ENCODE data around the gene TSPYL1.
"Not testable (repeated sequence)": the region's sequence is repeated elsewhere in the genome, so short reads cannot be mapped to it uniquely, and the experiment has no call there.

Gene TSPYL1

DNA sequence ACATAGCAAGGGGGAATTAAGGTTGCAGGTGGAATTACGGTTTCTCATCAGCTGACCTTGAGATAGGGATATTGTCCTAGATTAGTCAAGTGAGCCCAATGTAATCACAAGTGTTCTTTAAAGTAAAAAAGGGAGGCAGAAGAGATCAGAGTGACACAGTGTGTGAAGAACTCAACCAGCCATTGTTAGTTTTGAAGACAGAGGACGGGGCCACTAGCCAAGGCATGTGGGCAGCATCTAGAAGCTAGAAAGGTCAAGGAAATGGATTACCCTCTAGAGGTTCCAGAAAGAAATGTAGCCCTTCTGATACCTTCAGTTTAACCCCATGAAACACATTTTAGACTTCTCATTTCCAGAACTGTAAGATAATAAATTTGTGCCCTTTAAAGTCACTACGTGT lies 18.5 kb upstream of the TSPYL1 start:
- Histone ChIP-seq H3K4me1 (ENCODE audit: insufficient read depth, insufficient read length) (no peaks in the 10 kb centered on the region), H3K36me3 (ENCODE audit: insufficient read depth, insufficient read length, low read length) (no peaks in the 10 kb centered on the region), H3K9ac (ENCODE audit: insufficient read length, low read depth) (no peak overlapping the region), H3K9me3 (ENCODE audit: insufficient read depth, low read length) (peaks cover 10% of the 10 kb centered on the region; the same call in 1 of the 2 replicates), H3K27me3 (ENCODE audit: insufficient read depth, insufficient read length) (no peaks in the 10 kb centered on the region), H3K4me3 (ENCODE audit: insufficient read length, low read depth) (no peak overlapping the region)
- no peak for DNase-seq (ENCODE audit: low read depth, low spot score)
- no peak for TF ChIP-seq SUZ12 (IDR thresholded peaks at IDR 0.05; ENCODE audit: extremely low read depth, insufficient read depth, insufficient read length)
- TF ChIP-seq ZNF274 (IDR thresholded peaks at IDR 0.05; ENCODE audit: low read depth, low read length), result no peak
- no peak for TF ChIP-seq YY1 (IDR thresholded peaks at IDR 0.05; ENCODE audit: insufficient read depth, insufficient read length)

DNA sequence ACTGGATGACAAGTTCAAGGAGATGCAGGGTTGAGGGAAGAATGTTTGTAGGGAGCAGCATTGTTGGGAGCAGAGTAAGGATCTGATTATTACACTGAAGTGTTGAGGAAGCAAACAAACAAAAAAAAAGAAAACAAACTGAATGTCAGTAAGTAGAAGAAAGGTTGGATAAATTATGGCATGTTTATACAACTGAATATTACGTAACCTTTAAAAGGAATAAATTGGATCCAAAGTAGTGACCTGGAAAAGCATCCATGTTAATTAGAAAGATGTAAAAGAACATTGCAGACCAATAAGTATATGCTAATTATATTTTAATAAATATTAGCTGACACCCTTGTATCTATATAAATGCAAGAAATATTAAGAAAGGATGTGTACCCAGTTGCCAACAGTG lies 12.8 kb upstream of the TSPYL1 start:
- no peak for TF ChIP-seq ZNF274 (IDR thresholded peaks at IDR 0.05; ENCODE audit: low read depth, low read length)
- TF ChIP-seq SUZ12 (IDR thresholded peaks at IDR 0.05; ENCODE audit: extremely low read depth, insufficient read depth, insufficient read length), result no peak
- no peak for TF ChIP-seq YY1 (IDR thresholded peaks at IDR 0.05; ENCODE audit: insufficient read depth, insufficient read length)

DNA sequence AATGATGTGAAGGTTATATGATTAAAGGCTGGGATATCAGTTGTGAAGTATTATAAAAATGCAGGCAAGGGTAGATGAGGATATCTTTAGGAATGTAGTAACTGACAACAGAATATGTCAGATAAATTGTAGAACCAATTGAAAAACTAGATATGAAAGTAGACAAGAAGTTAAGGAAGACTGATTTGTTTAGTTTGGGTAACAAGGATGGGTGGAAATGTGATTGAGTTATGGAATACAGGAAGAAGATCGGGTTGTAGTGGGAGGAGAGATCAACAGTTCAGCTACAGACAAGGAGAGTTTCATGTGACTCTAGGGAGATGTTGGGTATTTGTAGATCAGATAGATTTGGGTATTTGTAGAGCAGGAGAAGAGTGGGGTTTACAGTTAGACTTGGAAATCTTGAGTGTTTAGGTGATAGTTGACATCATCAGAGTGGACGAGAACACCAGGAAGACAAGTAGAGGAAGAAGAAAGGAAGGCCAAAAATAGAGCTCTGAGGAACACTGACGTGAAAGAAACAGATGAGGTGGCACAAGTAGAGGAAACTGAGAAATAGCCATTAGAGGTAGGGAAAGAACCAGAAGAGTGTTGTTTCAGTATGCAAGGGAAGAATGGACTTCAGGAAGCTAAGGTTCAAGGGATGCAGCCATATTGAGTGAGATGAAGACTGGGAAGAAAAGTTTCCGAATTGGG lies 12.1 kb upstream of the TSPYL1 start:
- TF ChIP-seq ZNF274 (IDR thresholded peaks at IDR 0.05; ENCODE audit: low read depth, low read length) (no peak), SUZ12 (IDR thresholded peaks at IDR 0.05; ENCODE audit: extremely low read depth, insufficient read depth, insufficient read length) (no peak), YY1 (IDR thresholded peaks at IDR 0.05; ENCODE audit: insufficient read depth, insufficient read length) (no peak)
- H3K27me3 ChIP-seq (ENCODE audit: insufficient read depth, insufficient read length), result no peaks in the 10 kb centered on the region
- H3K4me3 ChIP-seq (ENCODE audit: insufficient read length, low read depth), result no peak overlapping the region
- no peak for DNase-seq (ENCODE audit: low read depth, low spot score)
- no peaks in the 10 kb centered on the region for H3K4me1 ChIP-seq (ENCODE audit: insufficient read depth, insufficient read length)
- H3K9me3 ChIP-seq (ENCODE audit: insufficient read depth, low read length), result no peaks in the 10 kb centered on the region
- H3K36me3 ChIP-seq (ENCODE audit: insufficient read depth, insufficient read length, low read length), result no peaks in the 10 kb centered on the region
- no peak overlapping the region for H3K9ac ChIP-seq (ENCODE audit: insufficient read length, low read depth)

More for the DNA sequence above, 12.8 kb upstream of the TSPYL1 start:
- no peak for DNase-seq (ENCODE audit: low read depth, low spot score)
- Histone ChIP-seq H3K4me3 (ENCODE audit: insufficient read length, low read depth) (no peak overlapping the region), H3K27me3 (ENCODE audit: insufficient read depth, insufficient read length) (no peaks in the 10 kb centered on the region), H3K36me3 (ENCODE audit: insufficient read depth, insufficient read length, low read length) (no peaks in the 10 kb centered on the region), H3K4me1 (ENCODE audit: insufficient read depth, insufficient read length) (no peaks in the 10 kb centered on the region), H3K9me3 (ENCODE audit: insufficient read depth, low read length) (no peaks in the 10 kb centered on the region), H3K9ac (ENCODE audit: insufficient read length, low read depth) (no peak overlapping the region)

GRCh38 chr6:116290799-116291198 lies 11.1 kb upstream of the TSPYL1 start:
- no peaks in the 10 kb centered on the region for H3K36me3 ChIP-seq (ENCODE audit: insufficient read depth, insufficient read length, low read length)
- DNase-seq (ENCODE audit: low read depth, low spot score), result no peak

DNA sequence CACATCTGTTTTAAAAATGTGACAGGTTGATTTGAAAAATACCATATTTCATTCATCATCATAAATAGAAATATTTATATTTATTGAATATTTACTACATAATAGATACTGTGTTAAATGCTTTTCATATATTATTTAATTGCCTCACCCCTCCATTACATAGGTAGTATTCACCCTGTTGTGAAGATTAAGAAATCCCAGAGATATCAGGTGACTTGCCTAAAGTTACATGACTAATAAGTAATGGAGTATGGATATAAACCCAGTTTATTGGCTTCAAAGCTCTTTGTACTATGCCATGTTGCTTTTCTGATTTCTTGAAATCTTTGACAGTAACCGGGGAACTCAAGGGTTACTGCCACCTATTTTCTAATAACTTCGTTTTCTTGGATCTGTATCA lies 10.1 kb upstream of the TSPYL1 start:
- Histone ChIP-seq H3K36me3 (ENCODE audit: insufficient read depth, insufficient read length, low read length) (no peaks in the 10 kb centered on the region), H3K9me3 (ENCODE audit: insufficient read depth, low read length) (no peaks in the 10 kb centered on the region), H3K4me1 (ENCODE audit: insufficient read depth, insufficient read length) (no peaks in the 10 kb centered on the region), H3K27me3 (ENCODE audit: insufficient read depth, insufficient read length) (no peaks in the 10 kb centered on the region), H3K4me3 (ENCODE audit: insufficient read length, low read depth) (no peak overlapping the region), H3K9ac (ENCODE audit: insufficient read length, low read depth) (no peak overlapping the region)
- no peak for DNase-seq (ENCODE audit: low read depth, low spot score)
- TF ChIP-seq SUZ12 (IDR thresholded peaks at IDR 0.05; ENCODE audit: extremely low read depth, insufficient read depth, insufficient read length) (no peak), YY1 (IDR thresholded peaks at IDR 0.05; ENCODE audit: insufficient read depth, insufficient read length) (no peak), ZNF274 (IDR thresholded peaks at IDR 0.05; ENCODE audit: low read depth, low read length) (no peak)

More at GRCh38 chr6:116290799-116291198, 11.1 kb upstream of the TSPYL1 start:
- Histone ChIP-seq H3K9ac (ENCODE audit: insufficient read length, low read depth) (no peak overlapping the region), H3K9me3 (ENCODE audit: insufficient read depth, low read length) (no peaks in the 10 kb centered on the region), H3K4me1 (ENCODE audit: insufficient read depth, insufficient read length) (no peaks in the 10 kb centered on the region), H3K4me3 (ENCODE audit: insufficient read length, low read depth) (no peak overlapping the region), H3K27me3 (ENCODE audit: insufficient read depth, insufficient read length) (no peaks in the 10 kb centered on the region)
- TF ChIP-seq SUZ12 (IDR thresholded peaks at IDR 0.05; ENCODE audit: extremely low read depth, insufficient read depth, insufficient read length) (no peak), ZNF274 (IDR thresholded peaks at IDR 0.05; ENCODE audit: low read depth, low read length) (no peak), YY1 (IDR thresholded peaks at IDR 0.05; ENCODE audit: insufficient read depth, insufficient read length) (no peak)

- DNase-seq (ENCODE audit: low read depth, low spot score), result peak; percentile 18
- TF ChIP-seq SUZ12 (IDR thresholded peaks at IDR 0.05; ENCODE audit: extremely low read depth, insufficient read depth, insufficient read length) (no peak), YY1 (IDR thresholded peaks at IDR 0.05; ENCODE audit: insufficient read depth, insufficient read length) (no peak), ZNF274 (IDR thresholded peaks at IDR 0.05; ENCODE audit: low read depth, low read length) (no peak)
- no peak overlapping the region for H3K4me3 ChIP-seq (ENCODE audit: insufficient read length, low read depth)
Measured at GRCh38 chr6:116287689-116288282, 8.1 kb upstream of the TSPYL1 start.

DNA sequence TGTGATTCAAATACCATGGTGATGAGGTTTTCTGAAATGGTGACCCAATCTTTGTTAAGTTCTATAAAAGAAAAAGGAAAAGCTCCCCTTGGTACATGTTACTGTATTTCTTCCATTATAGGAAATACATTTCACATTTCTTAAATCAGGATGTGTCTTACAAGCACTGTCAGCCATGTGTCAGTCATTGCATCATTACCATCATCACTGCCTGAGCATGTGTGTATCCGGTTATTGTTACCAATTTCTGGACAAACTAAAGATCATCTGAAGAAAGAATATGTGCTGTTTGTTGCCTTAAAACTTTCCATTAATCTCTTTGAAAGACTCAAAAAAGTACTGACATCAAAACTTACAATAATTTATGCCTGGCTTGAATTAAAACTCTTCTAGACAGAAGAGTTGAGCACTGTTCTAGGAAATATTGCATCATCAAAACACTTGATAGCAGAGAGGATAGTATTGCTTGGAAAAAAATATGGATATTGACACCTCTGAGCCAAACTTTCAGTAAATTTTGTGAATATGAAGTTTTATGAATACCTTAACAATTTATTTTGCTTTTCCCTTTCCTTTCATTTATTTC lies 7.1 kb upstream of the TSPYL1 start:
- Histone ChIP-seq H3K9ac (ENCODE audit: insufficient read length, low read depth) (no peak overlapping the region), H3K4me3 (ENCODE audit: insufficient read length, low read depth) (no peak overlapping the region), H3K4me1 (ENCODE audit: insufficient read depth, insufficient read length) (no peaks in the 10 kb centered on the region), H3K27me3 (ENCODE audit: insufficient read depth, insufficient read length) (no peaks in the 10 kb centered on the region), H3K9me3 (ENCODE audit: insufficient read depth, low read length) (no peaks in the 10 kb centered on the region), H3K36me3 (ENCODE audit: insufficient read depth, insufficient read length, low read length) (no peaks in the 10 kb centered on the region)
- DNase-seq (ENCODE audit: low read depth, low spot score), result no peak
- TF ChIP-seq YY1 (IDR thresholded peaks at IDR 0.05; ENCODE audit: insufficient read depth, insufficient read length), result no peak
- no peak for TF ChIP-seq SUZ12 (IDR thresholded peaks at IDR 0.05; ENCODE audit: extremely low read depth, insufficient read depth, insufficient read length)
- TF ChIP-seq ZNF274 (IDR thresholded peaks at IDR 0.05; ENCODE audit: low read depth, low read length), result no peak

More at GRCh38 chr6:116287689-116288282, 8.1 kb upstream of the TSPYL1 start:
- Histone ChIP-seq H3K9ac (ENCODE audit: insufficient read length, low read depth) (no peak overlapping the region), H3K4me1 (ENCODE audit: insufficient read depth, insufficient read length) (no peaks in the 10 kb centered on the region), H3K27me3 (ENCODE audit: insufficient read depth, insufficient read length) (no peaks in the 10 kb centered on the region), H3K9me3 (ENCODE audit: insufficient read depth, low read length) (no peaks in the 10 kb centered on the region), H3K36me3 (ENCODE audit: insufficient read depth, insufficient read length, low read length) (no peaks in the 10 kb centered on the region)

GRCh38 chr6:116284984-116285383 lies 5.3 kb upstream of the TSPYL1 start:
- H3K4me3 ChIP-seq (ENCODE audit: insufficient read length, low read depth); H3K27me3 ChIP-seq (ENCODE audit: insufficient read depth, insufficient read length); DNase-seq (ENCODE audit: low read depth, low spot score); H3K4me1 ChIP-seq (ENCODE audit: insufficient read depth, insufficient read length); H3K9ac ChIP-seq (ENCODE audit: insufficient read length, low read depth); H3K9me3 ChIP-seq (ENCODE audit: insufficient read depth, low read length); H3K36me3 ChIP-seq (ENCODE audit: insufficient read depth, insufficient read length, low read length): not testable (repeated sequence)

All from NT2/D1 (cell line).